CD14-positive monocyte (primary cell): ENCODE measurements around the gene NPAS3. TPM values are rescaled to one million over a fixed set of nuclear protein-coding genes. Genes with fewer than 3 reads are reported as not detected.

Source experiments
- DNase-seq, 3 donors: peaks; one replicate each; pipeline ENCODE4 v3.0.0-alpha.2; 2011 to 2022
- H2AFZ ChIP-seq: 2 replicates; pipeline ENCODE4 v1.6.0; 2012; ENCODE audit warnings: mild to moderate bottlenecking, low read depth, low read length, inconsistent platforms; ENCODE audit not compliant: insufficient read depth, poor library complexity, severe bottlenecking
- H3K27ac ChIP-seq, 2 donors: 1 replicate in 1 of 2; 2 replicates in 1 of 2; pipeline ENCODE4 v1.5.1; 2012 to 2013; ENCODE audit warnings: low read length in 2 of 2, control low read depth in 1 of 2, inconsistent platforms in 1 of 2, low read depth in 1 of 2, mild to moderate bottlenecking in 1 of 2
- H3K27me3 ChIP-seq, 2 donors: one replicate each; pipeline versions ENCODE4 v1.6.0 to v1.6.1; 2011 to 2013; ENCODE audit warnings: low read length in 2 of 2; ENCODE audit not compliant: control insufficient read depth in 2 of 2, insufficient read depth in 2 of 2
- H3K36me3 ChIP-seq, 2 donors: replicated peaks in 1 of 2; 1 replicate in 1 of 2; 2 replicates in 1 of 2; pipeline versions ENCODE4 v1.5.1 to v1.6.1; 2012 to 2013; ENCODE audit warnings: low read length in 2 of 2, control low read depth in 1 of 2, inconsistent platforms in 1 of 2, mild to moderate bottlenecking in 1 of 2; ENCODE audit not compliant: insufficient read depth in 2 of 2, control insufficient read depth in 1 of 2
- H3K4me1 ChIP-seq, 2 donors: 1 replicate in 1 of 2; 2 replicates in 1 of 2; pipeline versions ENCODE4 v1.5.1 to v1.6.1; 2012 to 2013; ENCODE audit warnings: low read length in 2 of 2, control low read depth in 1 of 2, inconsistent platforms in 1 of 2, mild to moderate bottlenecking in 1 of 2, moderate library complexity in 1 of 2; ENCODE audit not compliant: insufficient read depth in 2 of 2, control insufficient read depth in 1 of 2
- H3K4me2 ChIP-seq: replicated peaks from 2 replicates; pipeline ENCODE3; 2012; ENCODE audit warnings: low read length, moderate library complexity, mild to moderate bottlenecking; ENCODE audit not compliant: poor library complexity, severe bottlenecking; ENCODE audit errors: extremely low read depth
- H3K4me3 ChIP-seq, 3 experiments: fragments of 200-600 bp in 1 of 3; sonication (generic) in 1 of 3; replicated peaks in 1 of 3; 1 replicate in 2 of 3; 2 replicates in 1 of 3; pipeline ENCODE4 v1.5.1; 2011 to 2013; ENCODE audit warnings: low read length in 3 of 3, mild to moderate bottlenecking in 3 of 3, control low read depth in 2 of 3, low read depth in 2 of 3, inconsistent platforms in 1 of 3, moderate library complexity in 1 of 3
- H3K79me2 ChIP-seq: 2 replicates; pipeline ENCODE4 v1.6.0; 2012; ENCODE audit warnings: mild to moderate bottlenecking, control low read depth, inconsistent platforms, low read length, moderate library complexity; ENCODE audit not compliant: insufficient read depth
- H3K9ac ChIP-seq: 2 replicates; pipeline ENCODE4 v1.6.0; 2017; ENCODE audit warnings: low read length, mild to moderate bottlenecking; ENCODE audit not compliant: insufficient read depth, poor library complexity, severe bottlenecking
- H3K9me3 ChIP-seq, 2 donors: replicated peaks in 1 of 2; 1 replicate in 1 of 2; 2 replicates in 1 of 2; pipeline versions ENCODE4 v1.5.1 to v1.6.1; 2012 to 2013; ENCODE audit warnings: low read length in 2 of 2, control low read depth in 1 of 2; ENCODE audit not compliant: control insufficient read depth in 1 of 2, insufficient read depth in 1 of 2
- H4K20me1 ChIP-seq: 2 replicates; pipeline ENCODE4 v1.6.0; 2012; ENCODE audit warnings: mild to moderate bottlenecking, low read length, control low read depth, moderate library complexity; ENCODE audit not compliant: insufficient read depth
- H3K27ac Mint-ChIP-seq, 7 donors: one replicate each; pipeline ENCODE4 v1.8.0; 2020; ENCODE audit warnings: mild to moderate bottlenecking in 7 of 7, mixed read lengths in 7 of 7, moderate library complexity in 6 of 7, inconsistent platforms in 2 of 7
- H3K27me3 Mint-ChIP-seq, 3 donors: one replicate each; pipeline ENCODE4 v1.8.0; 2021 to 2022; ENCODE audit warnings: low read depth in 3 of 3, mild to moderate bottlenecking in 3 of 3, mixed read lengths in 3 of 3, moderate library complexity in 3 of 3, inconsistent platforms in 1 of 3
- H3K36me3 Mint-ChIP-seq, 2 donors: one replicate each; pipeline ENCODE4 v1.8.0; 2020; ENCODE audit warnings: mixed read lengths in 2 of 2, inconsistent platforms in 1 of 2, mild to moderate bottlenecking in 1 of 2
- H3K4me1 Mint-ChIP-seq: one replicate; pipeline ENCODE4 v1.8.0; 2020; ENCODE audit warnings: mild to moderate bottlenecking, mixed read lengths
- H3K4me3 Mint-ChIP-seq, 2 donors: one replicate each; pipeline ENCODE4 v1.8.0; 2020; ENCODE audit warnings: mild to moderate bottlenecking in 2 of 2, mixed read lengths in 2 of 2, moderate library complexity in 1 of 2
- H3K9me3 Mint-ChIP-seq, 7 donors: one replicate each; pipeline ENCODE4 v1.8.0; 2020 to 2022; ENCODE audit warnings: mixed read lengths in 7 of 7, mild to moderate bottlenecking in 6 of 7, moderate library complexity in 6 of 7, inconsistent platforms in 2 of 7
- CTCF ChIP-seq: fragments of 200-600 bp; IDR thresholded peaks from one replicate; pipeline ENCODE4 v1.8.0; 2022; ENCODE audit warnings: antibody characterized with exemption, mild to moderate bottlenecking
- WGBS: methylation state at CpG from one replicate; pipeline ENCODE4 v1.1.5; 2013; ENCODE audit warnings: missing lambda C conversion rate; ENCODE audit not compliant: insufficient coverage; 5-methylcytosine and 5-hydroxymethylcytosine counted together
- intact Hi-C, 2 donors: fragments of 100-400 bp; cut with micrococcal nuclease; formaldehyde crosslinking; loops; one replicate each; pipeline versions ENCODE4 v1.15.0 to v1.15.1; 2023
- polyA plus RNA-seq, 3 donors: library from polyadenylated mRNA; depleted of rRNA in 1 of 3; unstranded in 2 of 3; stranded (reverse) in 1 of 3; fragments of 300-500 nt in 2 of 3; fragments of >200 nt in 1 of 3; fragmentation: Illumina TruSeq in 2 of 3; gene quantifications; 1 replicate in 2 of 3; 2 replicates in 1 of 3; pipeline ENCODE4 v1.2.3, GENCODE V29; 2012 to 2021

Gene NPAS3
- polyA plus RNA-seq, 3 donors = not detected

GRCh38 chr14:33809396-33809981, 870.8 kb downstream of the NPAS3 start:
- H3K4me3 Mint-ChIP-seq = no peak overlapping the region
- H3K36me3 Mint-ChIP-seq = no peaks in the 10 kb centered on the region

GRCh38 chr14:33810308-33810707, 871.6 kb downstream of the NPAS3 start:
- no peaks in the 10 kb centered on the region for H3K4me1 Mint-ChIP-seq
- DNase-seq = no peak
- Histone ChIP-seq H3K36me3 (no peaks in the 10 kb centered on the region), H3K27ac (no peak overlapping the region), H4K20me1 (no peaks in the 10 kb centered on the region), H2AFZ (no peak overlapping the region), H3K4me1 (no peaks in the 10 kb centered on the region), H3K79me2 (no peaks in the 10 kb centered on the region), H3K4me2 (no peak overlapping the region), H3K27me3 (no peaks in the 10 kb centered on the region), H3K4me3 (no peak overlapping the region), H3K9me3 (no peaks in the 10 kb centered on the region), H3K9ac (no peak overlapping the region)
- WGBS = 10% methylated on average over 2 of the region's 6 CpGs
- no peaks in the 10 kb centered on the region for H3K36me3 Mint-ChIP-seq
- intact Hi-C loops = no loop called here
- H3K27me3 Mint-ChIP-seq = peaks cover 0 to 11% (median 5%) of the 10 kb centered on the region in 3 donors
- H3K4me3 Mint-ChIP-seq = no peak overlapping the region
- peaks cover 0 to 4% (median 0%) of the 10 kb centered on the region in 7 donors for H3K9me3 Mint-ChIP-seq
- no peak overlapping the region for H3K27ac Mint-ChIP-seq
- TF ChIP-seq CTCF = no peak

More at GRCh38 chr14:33809396-33809981, 870.8 kb downstream of the NPAS3 start:
- Mint-ChIP-seq H3K9me3 (peaks cover 0 to 4% (median 0%) of the 10 kb centered on the region in 7 donors), H3K27ac (no peak overlapping the region), H3K27me3 (peaks cover 2 to 11% (median 3%) of the 10 kb centered on the region in 3 donors), H3K4me1 (no peaks in the 10 kb centered on the region)
- Histone ChIP-seq H3K9ac (no peak overlapping the region), H3K79me2 (no peaks in the 10 kb centered on the region), H3K4me3 (no peak overlapping the region), H2AFZ (no peak overlapping the region), H3K4me1 (no peaks in the 10 kb centered on the region), H3K9me3 (no peaks in the 10 kb centered on the region), H3K4me2 (no peak overlapping the region), H3K27ac (no peak overlapping the region), H4K20me1 (no peaks in the 10 kb centered on the region), H3K36me3 (no peaks in the 10 kb centered on the region), H3K27me3 (peaks cover 0 to 2% of the 10 kb centered on the region in 2 donors)
- TF ChIP-seq CTCF = no peak
- no peak for DNase-seq
- intact Hi-C loops = no loop called here
- WGBS = no CpG with 5 or more reads among the region's 2 CpGs
